K562 (cell line): ENCODE data around the gene DEPDC1B.
"Not testable (repeated sequence)": the region's sequence is repeated elsewhere in the genome, so short reads cannot be mapped to it uniquely, and the experiment has no call there.

Experiments used
- BRD4 ChIP-seq: fragments of 200-600 bp; sonication (generic); IDR thresholded peaks from 2 replicates; pipeline ENCODE4 v1.6.1; 2017; ENCODE audit warnings: inconsistent platforms
- CTCF ChIP-seq, 3 experiments: IDR thresholded peaks in 2 of 3; conservative IDR thresholded peaks in 1 of 3; 2 replicates each; pipeline ENCODE4 v1.5.1; 2011 to 2012; ENCODE audit warnings: low read length in 3 of 3, mild to moderate bottlenecking in 3 of 3, control low read depth in 2 of 3, improper control_type of control experiment in 1 of 3, inconsistent platforms in 1 of 3, low read depth in 1 of 3, mixed read lengths in 1 of 3, moderate library complexity in 1 of 3; ENCODE audit not compliant: insufficient read depth in 2 of 3
- HDAC1 ChIP-seq, 2 experiments: fragments of 450-650 bp; IDR thresholded peaks; 2 replicates each; pipeline ENCODE4 v1.6.1; 2016 to 2017; ENCODE audit warnings: inconsistent platforms in 1 of 2, mild to moderate bottlenecking in 1 of 2, moderate library complexity in 1 of 2
- JUN ChIP-seq, 2 experiments: sonication (generic) in 1 of 2; formaldehyde crosslinking in 1 of 2; IDR thresholded peaks; 2 replicates each; pipeline versions ENCODE4 v1.6.1 to v1.8.0; 2012 to 2022; ENCODE audit warnings: borderline replicate concordance in 2 of 2, mild to moderate bottlenecking in 2 of 2, improper control_type of control experiment in 1 of 2, low read depth in 1 of 2, low read length in 1 of 2, missing genetic modification reagents in 1 of 2
- JUNB ChIP-seq: fragments of 450-650 bp; formaldehyde crosslinking; conservative IDR thresholded peaks from 2 replicates; pipeline ENCODE4 v1.4.0; 2020; ENCODE audit warnings: mild to moderate bottlenecking
- MAFG ChIP-seq: fragments of 450-650 bp; conservative IDR thresholded peaks from 2 replicates; pipeline ENCODE4 v1.6.1; 2016; ENCODE audit warnings: missing genetic modification characterization, missing compliant biosample characterization
- PYGO2 ChIP-seq: fragments of 450-650 bp; IDR thresholded peaks from 2 replicates; pipeline ENCODE4 v1.6.1; 2016; ENCODE audit warnings: mild to moderate bottlenecking, missing genetic modification characterization, moderate library complexity, missing compliant biosample characterization
- ZFP1 ChIP-seq: fragments of 450-650 bp; formaldehyde crosslinking; IDR thresholded peaks from 2 replicates; pipeline ENCODE4 v1.4.0; 2020; ENCODE audit warnings: mild to moderate bottlenecking, mixed read lengths
- ZNF740 ChIP-seq, 3 experiments: fragments of 200-800 bp in 1 of 3; sonication (Bioruptor generic) in 1 of 3; sonication (generic) in 1 of 3; formaldehyde crosslinking in 1 of 3; IDR thresholded peaks; 2 replicates each; pipeline versions ENCODE4 v1.6.1 to v1.8.0; 2016 to 2022; ENCODE audit warnings: mild to moderate bottlenecking in 2 of 3, missing compliant biosample characterization in 2 of 3, missing genetic modification characterization in 2 of 3, missing genetic modification reagents in 1 of 3

- not testable (repeated sequence) for TF ChIP-seq HDAC1 (IDR thresholded peaks at IDR 0.05); JUN (IDR thresholded peaks at IDR 0.05; ENCODE audit: borderline replicate concordance, low read depth, low read length); JUN (CRISPR knock-in tag; IDR thresholded peaks at IDR 0.05; ENCODE audit: borderline replicate concordance); ZNF740 (CRISPR knock-in tag; IDR thresholded peaks at IDR 0.05); ZNF740 (tag; IDR thresholded peaks at IDR 0.05); JUNB; MAFG; BRD4; PYGO2 (tag); CTCF (IDR thresholded peaks at IDR 0.05 in 2 of 3, conservative IDR thresholded peaks at IDR 0.05 in 1 of 3; ENCODE audit: insufficient read depth in 2 of 3, low read depth in 1 of 3, low read length in 3 of 3); ZFP1 (CRISPR knock-in tag)
Observed at GRCh38 chr5:60682007-60682406, 18.0 kb downstream of the DEPDC1B start.
